SK-N-SH (cell line): ENCODE measurements around the gene FBXO2. TPM values are rescaled to one million over a fixed set of nuclear protein-coding genes. Genes with fewer than 3 reads are reported as not detected.

Experiments used
- CTCF ChIA-PET: fragments of 300-600, 350-600 bp; formaldehyde crosslinking; extraction: SDS; loops from one replicate; lab custom pipeline; 2021; lab: Yijun Ruan, JAX
- POLR2A ChIA-PET: fragments of 350-600 bp; sonication (Branson Sonifier 250); formaldehyde crosslinking; extraction: SDS; loops from one replicate; lab custom pipeline; 2020; ENCODE audit warnings: antibody characterized with exemption, inconsistent platforms; lab: Yijun Ruan, JAX
- DNase-seq: peaks from one replicate; pipeline ENCODE4 v3.0.0; 2012
- H2AFZ ChIP-seq: fragments of 200-600 bp; sonication (generic); 2 replicates; pipeline ENCODE4 v1.8.1; 2016; ENCODE audit warnings: antibody characterized with exemption, mild to moderate bottlenecking, low read depth
- H3F3A ChIP-seq: fragments of 200-600 bp; sonication (generic); replicated peaks from 2 replicates; pipeline ENCODE3; 2016; ENCODE audit warnings: antibody characterized with exemption, mild to moderate bottlenecking; ENCODE audit not compliant: insufficient read depth
- H3K27ac ChIP-seq, 2 experiments: fragments of 200-500 bp in 1 of 2; fragments of 200-600 bp in 1 of 2; sonication (Bioruptor generic) in 1 of 2; sonication (generic), shearing (Covaris generic) in 1 of 2; 2 replicates each; pipeline versions ENCODE4 v1.5.1 to v1.6.1; 2014 to 2016; ENCODE audit warnings: low read depth in 2 of 2, inconsistent platforms in 1 of 2, low read length in 1 of 2, mild to moderate bottlenecking in 1 of 2, mixed read lengths in 1 of 2
- H3K27me3 ChIP-seq: fragments of 200-600 bp; sonication (generic), shearing (Covaris generic); 2 replicates; pipeline ENCODE4 v1.6.1; 2016; ENCODE audit warnings: mixed run types; ENCODE audit not compliant: insufficient read depth
- H3K36me3 ChIP-seq, 2 experiments: fragments of 200-500 bp in 1 of 2; fragments of 200-600 bp in 1 of 2; sonication (Bioruptor generic) in 1 of 2; sonication (generic) in 1 of 2; replicated peaks in 1 of 2; 2 replicates each; pipeline versions ENCODE3 to v1.5.1; 2014 to 2016; ENCODE audit warnings: low read length in 1 of 2, mild to moderate bottlenecking in 1 of 2; ENCODE audit not compliant: insufficient read depth in 2 of 2, control insufficient read depth in 1 of 2
- H3K4me1 ChIP-seq, 2 experiments: fragments of 200-500 bp in 1 of 2; fragments of 200-600 bp in 1 of 2; sonication (Bioruptor generic) in 1 of 2; sonication (generic), shearing (Covaris generic) in 1 of 2; 2 replicates each; pipeline versions ENCODE4 v1.5.1 to v1.6.1; 2014 to 2016; ENCODE audit warnings: low read depth in 1 of 2, low read length in 1 of 2, mixed run types in 1 of 2; ENCODE audit not compliant: insufficient read depth in 2 of 2, control insufficient read depth in 1 of 2
- H3K4me2 ChIP-seq: fragments of 200-600 bp; sonication (generic), shearing (Covaris generic); 2 replicates; pipeline ENCODE4 v1.6.1; 2017; ENCODE audit warnings: mixed run types
- H3K4me3 ChIP-seq, 2 experiments: fragments of 200-500 bp in 1 of 2; fragments of 200-600 bp in 1 of 2; sonication (Bioruptor generic) in 1 of 2; sonication (generic), shearing (Covaris generic) in 1 of 2; 2 replicates each; pipeline versions ENCODE4 v1.5.1 to v1.8.1; 2014 to 2016; ENCODE audit warnings: low read depth in 2 of 2, inconsistent platforms in 1 of 2, low read length in 1 of 2, mild to moderate bottlenecking in 1 of 2, mixed read lengths in 1 of 2, moderate library complexity in 1 of 2
- H3K79me2 ChIP-seq: fragments of 200-600 bp; sonication (generic); 2 replicates; pipeline ENCODE4 v1.8.1; 2017; ENCODE audit warnings: mild to moderate bottlenecking; ENCODE audit not compliant: insufficient read depth
- H3K9ac ChIP-seq: fragments of 200-600 bp; sonication (generic); 2 replicates; pipeline ENCODE4 v1.6.1; 2017; ENCODE audit warnings: mixed run types
- H3K9me2 ChIP-seq: fragments of 200-600 bp; sonication (generic); 2 replicates; pipeline ENCODE4 v1.6.1; 2017; ENCODE audit warnings: mixed run types
- H3K9me3 ChIP-seq: fragments of 200-600 bp; sonication (generic); 2 replicates; pipeline ENCODE4 v1.6.1; 2017; ENCODE audit warnings: mixed run types, mild to moderate bottlenecking, moderate library complexity
- H4K20me1 ChIP-seq: fragments of 200-600 bp; sonication (generic); 2 replicates; pipeline ENCODE4 v1.6.1; 2017; ENCODE audit warnings: mild to moderate bottlenecking, mixed run types; ENCODE audit not compliant: insufficient read depth
- FOSL2 ChIP-seq: IDR thresholded peaks from 2 replicates; pipeline ENCODE4 v1.4.0; 2012; ENCODE audit warnings: low read depth, mild to moderate bottlenecking, moderate library complexity, borderline replicate concordance
- FOXM1 ChIP-seq: IDR thresholded peaks from 2 replicates; pipeline ENCODE4 v1.4.0; 2012; ENCODE audit warnings: low read depth, mild to moderate bottlenecking
- GATA2 ChIP-seq: sonication (generic); formaldehyde crosslinking; IDR thresholded peaks from 2 replicates; pipeline ENCODE4 v1.5.0; 2020; ENCODE audit warnings: mild to moderate bottlenecking, missing genetic modification reagents
- JUND ChIP-seq: IDR thresholded peaks from 2 replicates; pipeline ENCODE4 v1.4.0; 2012
- NFIC ChIP-seq: IDR thresholded peaks from 2 replicates; pipeline ENCODE4 v1.4.0; 2012; ENCODE audit warnings: borderline replicate concordance
- PBX3 ChIP-seq: IDR thresholded peaks from 2 replicates; pipeline ENCODE4; 2012
- RAD21 ChIP-seq: IDR thresholded peaks from 2 replicates; pipeline ENCODE4 v1.6.1; 2012; ENCODE audit warnings: mild to moderate bottlenecking, low read length
- REST ChIP-seq: IDR thresholded peaks from 2 replicates; pipeline ENCODE4 v1.6.1; 2012; ENCODE audit warnings: mild to moderate bottlenecking, low read depth, low read length, moderate library complexity
- RFX5 ChIP-seq: IDR thresholded peaks from 2 replicates; pipeline ENCODE4 v1.6.1; 2012; ENCODE audit warnings: mild to moderate bottlenecking, improper control_type of control experiment, low read length
- TAF1 ChIP-seq: IDR thresholded peaks from 2 replicates; pipeline ENCODE4 v1.6.1; 2012; ENCODE audit warnings: low read depth, mild to moderate bottlenecking, low read length, moderate library complexity, borderline replicate concordance
- TCF12 ChIP-seq: IDR thresholded peaks from 2 replicates; pipeline ENCODE4 v1.4.0; 2012
- WGBS: methylation state at CpG from one replicate; pipeline ENCODE4 v1.1.6; 2017; ENCODE audit warnings: low lambda C conversion rate; 5-methylcytosine and 5-hydroxymethylcytosine counted together
- polyA plus RNA-seq, 3 experiments: library from polyadenylated mRNA; depleted of rRNA; stranded (reverse); fragments of >200 nt; gene quantifications; 2 replicates each; pipeline ENCODE4 v1.2.3, GENCODE V29; 2012

Gene FBXO2
- polyA plus RNA-seq, 1 of the 3 experiments (the other 2 are of a cell fraction), result 21.7 TPM

GRCh38 chr1:11693024-11693590 is 38.9 kb upstream of the FBXO2 start:
- H3K27ac ChIP-seq, result peak overlapping the region in 1 of 2 experiments; percentile 13; a peak in 1 of 4 replicates
- 14% methylated on average over 5 of the region's 6 CpGs for WGBS
- H3K27me3 ChIP-seq, result peaks cover 14% of the 10 kb centered on the region
- no peak overlapping the region for H3K4me3 ChIP-seq
- peaks cover 6 to 15% of the 10 kb centered on the region in 2 experiments; a peak in 3 of 4 replicates for H3K4me1 ChIP-seq
- 0 out of 2 replicates have a peak, but pooled peaks cover 5% of the 10 kb centered on the region for H4K20me1 ChIP-seq
- no peaks in the 10 kb centered on the region for H3K9me2 ChIP-seq
- H3K9ac ChIP-seq, result no peak overlapping the region
- CTCF ChIA-PET, result interaction anchor here (0.8 to 2.7 kb wide), 5 partner anchors 9 to 43 kb away, joined by 3 to 10 read pairs (median 4); no protein-coding TSS in a partner anchor
- POLR2A ChIA-PET, result no interaction called here
- H3K36me3 ChIP-seq, result no peaks in the 10 kb centered on the region
- H3K4me2 ChIP-seq, result peak overlapping the region; percentile 76; the same call in 1 of the 2 replicates
- TF ChIP-seq JUND (peak; percentile 67), RAD21 (no peak), GATA2 (CRISPR knock-in tag) (no peak), NFIC (peak; percentile 91), FOSL2 (peak; percentile 82), PBX3 (peak; percentile 60), TCF12 (peak; percentile 71), RFX5 (no peak)
- TF ChIP-seq, all 33 proteins: peak for 5
- no peak for DNase-seq
- Histone ChIP-seq H2AFZ (no peak overlapping the region), H3F3A (peaks cover 16% of the 10 kb centered on the region), H3K9me3 (no peaks in the 10 kb centered on the region), H3K79me2 (no peaks in the 10 kb centered on the region)

DNA sequence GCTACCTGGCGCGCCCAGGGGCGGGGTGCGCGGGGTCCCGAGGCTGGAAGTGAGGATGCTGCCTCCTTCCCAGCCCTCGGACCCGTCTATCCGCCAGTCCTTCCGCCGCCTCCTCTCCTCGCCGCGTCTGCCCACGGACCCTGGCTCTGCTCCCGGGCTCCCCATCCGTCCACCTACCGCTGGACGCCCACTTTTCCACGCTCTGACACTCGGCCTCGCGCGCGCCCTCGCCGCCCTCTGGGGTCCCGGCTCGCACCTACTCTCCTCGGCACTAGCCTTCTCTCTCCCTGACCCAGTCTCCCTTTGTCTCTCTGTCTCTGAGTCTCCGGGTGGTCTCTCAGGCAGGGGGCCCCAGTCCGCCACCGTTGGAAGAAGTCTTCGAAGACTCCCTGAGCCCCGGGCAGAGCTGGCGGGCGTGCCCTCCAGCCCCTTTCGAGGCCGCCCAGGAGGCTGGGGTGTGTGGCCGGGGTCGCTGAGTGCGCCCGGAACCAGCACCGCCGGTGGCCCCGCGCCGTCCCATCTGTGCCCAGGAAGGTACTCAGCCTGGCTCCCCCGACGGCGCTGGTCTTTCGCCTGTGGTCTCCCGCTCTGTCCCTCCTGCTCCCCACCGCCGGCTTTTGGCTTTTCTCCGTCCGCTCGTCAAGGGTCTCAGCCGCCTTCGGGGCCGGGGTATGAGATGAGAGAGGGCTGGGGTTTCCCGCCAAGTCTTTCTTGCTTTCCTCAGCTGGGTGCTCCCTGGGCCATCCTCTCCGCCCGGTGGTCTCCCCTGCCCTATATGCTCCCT is 37.9 kb upstream of the FBXO2 start:
- TF ChIP-seq FOXM1, result no peak
- no peak for TF ChIP-seq TAF1
- no peak for TF ChIP-seq REST
- no peak for TF ChIP-seq GATA2 (CRISPR knock-in tag)
- no peak for TF ChIP-seq NFIC
- Histone ChIP-seq H3K9ac (no peak overlapping the region), H3K9me2 (no peaks in the 10 kb centered on the region), H3K36me3 (no peaks in the 10 kb centered on the region), H2AFZ (no peak overlapping the region), H3K79me2 (no peaks in the 10 kb centered on the region), H3K27ac (no peak overlapping the region), H4K20me1 (0 out of 2 replicates have a peak, but pooled peaks cover 5% of the 10 kb centered on the region), H3K4me1 (peaks cover 6 to 15% of the 10 kb centered on the region in 2 experiments; a peak in 3 of 4 replicates), H3K4me3 (no peak overlapping the region), H3K9me3 (no peaks in the 10 kb centered on the region), H3K27me3 (peaks cover 14% of the 10 kb centered on the region), H3F3A (peaks cover 16% of the 10 kb centered on the region), H3K4me2 (peak overlapping the region; percentile 76; the same call in 1 of the 2 replicates)
- CTCF ChIA-PET, result interaction anchor here (1.0 to 3.4 kb wide), 3 partner anchors 8 to 42 kb away, joined by 3 to 11 read pairs (median 3); no protein-coding TSS in a partner anchor
- DNase-seq, result no peak
- WGBS, result 54% methylated on average over 36 of the region's 64 CpGs
- POLR2A ChIA-PET, result interaction anchor here (1.0 kb wide), 1 partner anchor 37 kb away, joined by 3 read pairs; the partner anchor contains the start of genes FBXO2 and FBXO44
